H9 (cell line): ENCODE data around the gene MECR. TPM values are rescaled to one million over a fixed set of nuclear protein-coding genes. Genes with fewer than 3 reads are reported as not detected.

ENCODE experiments used
- DNase-seq: peaks from one replicate; pipeline ENCODE4 v3.0.0-alpha.2; 2017
- H2AFZ ChIP-seq: one replicate; pipeline ENCODE4 v1.6.1; 2013; ENCODE audit warnings: mild to moderate bottlenecking, low read length, control low read depth, moderate library complexity
- H2AK5ac ChIP-seq: 2 replicates; pipeline ENCODE4 v1.6.1; 2013; ENCODE audit warnings: low read length, control low read depth, mixed read lengths; ENCODE audit not compliant: insufficient read length
- H2BK120ac ChIP-seq: one replicate; pipeline ENCODE4 v1.6.1; 2013; ENCODE audit warnings: low read depth, mild to moderate bottlenecking, low read length, control low read depth, inconsistent platforms; ENCODE audit not compliant: poor library complexity, severe bottlenecking
- H2BK12ac ChIP-seq: 2 replicates; pipeline ENCODE4 v1.6.1; 2013; ENCODE audit warnings: low read length, control low read depth, mixed read lengths, low read depth; ENCODE audit not compliant: insufficient read length
- H2BK15ac ChIP-seq: 2 replicates; pipeline ENCODE4 v1.6.1; 2013; ENCODE audit warnings: low read depth, low read length, control low read depth
- H2BK20ac ChIP-seq: one replicate; pipeline ENCODE4 v1.6.1; 2013; ENCODE audit warnings: low read depth, mild to moderate bottlenecking, low read length, control low read depth, inconsistent platforms; ENCODE audit not compliant: poor library complexity, severe bottlenecking
- H2BK5ac ChIP-seq: 2 replicates; pipeline ENCODE4 v1.6.1; 2013; ENCODE audit warnings: low read length, control low read depth, mixed read lengths; ENCODE audit not compliant: insufficient read length
- H3K14ac ChIP-seq: 2 replicates; pipeline ENCODE4 v1.6.1; 2013; ENCODE audit warnings: low read length, control low read depth; ENCODE audit not compliant: insufficient read depth
- H3K18ac ChIP-seq: 2 replicates; pipeline ENCODE4 v1.6.1; 2013; ENCODE audit warnings: low read depth, mild to moderate bottlenecking, mixed read lengths, low read length, control low read depth; ENCODE audit not compliant: insufficient read length
- H3K23ac ChIP-seq: 2 replicates; pipeline ENCODE4 v1.6.1; 2013; ENCODE audit warnings: low read length, control low read depth, mixed read lengths, low read depth; ENCODE audit not compliant: insufficient read length
- H3K23me2 ChIP-seq: 2 replicates; pipeline ENCODE4 v1.6.1; 2013; ENCODE audit warnings: low read depth, mild to moderate bottlenecking, mixed read lengths, low read length, control low read depth; ENCODE audit not compliant: insufficient read length, poor library complexity, severe bottlenecking
- H3K27ac ChIP-seq: 2 replicates; pipeline ENCODE4 v1.5.1; 2013; ENCODE audit warnings: low read length, control low read depth, mixed read lengths, low read depth; ENCODE audit not compliant: insufficient read length
- H3K27me3 ChIP-seq: 2 replicates; pipeline ENCODE4 v1.6.1; 2013; ENCODE audit warnings: low read length, control low read depth, inconsistent platforms; ENCODE audit not compliant: insufficient read depth
- H3K4ac ChIP-seq: 2 replicates; pipeline ENCODE4 v1.6.1; 2013; ENCODE audit warnings: low read depth, mild to moderate bottlenecking, control low read depth, inconsistent platforms, low read length, moderate library complexity
- H3K4me1 ChIP-seq: 2 replicates; pipeline ENCODE4 v1.6.1; 2013; ENCODE audit warnings: low read length, control low read depth, inconsistent platforms; ENCODE audit not compliant: insufficient read depth
- H3K4me2 ChIP-seq: 2 replicates; pipeline ENCODE4 v1.6.1; 2013; ENCODE audit warnings: low read length, control low read depth, mixed read lengths; ENCODE audit not compliant: insufficient read length, insufficient read depth
- H3K56ac ChIP-seq: 2 replicates; pipeline ENCODE4 v1.6.1; 2013; ENCODE audit warnings: low read depth, mild to moderate bottlenecking, mixed read lengths, low read length, control low read depth; ENCODE audit not compliant: insufficient read length
- H3K79me1 ChIP-seq: 2 replicates; pipeline ENCODE4 v1.6.1; 2013; ENCODE audit warnings: low read depth, mild to moderate bottlenecking, moderate library complexity, low read length, control low read depth, inconsistent platforms; ENCODE audit not compliant: insufficient read depth, poor library complexity, severe bottlenecking
- H3K79me2 ChIP-seq: 2 replicates; pipeline ENCODE4 v1.6.1; 2013; ENCODE audit warnings: low read length, control low read depth, inconsistent platforms; ENCODE audit not compliant: insufficient read depth
- H3K9ac ChIP-seq: 2 replicates; pipeline ENCODE4 v1.6.1; 2013; ENCODE audit warnings: low read length, control low read depth, mixed read lengths; ENCODE audit not compliant: insufficient read length; ENCODE audit errors: extremely low read depth
- H3K9me3 ChIP-seq: one replicate; pipeline ENCODE4 v1.6.1; 2013; ENCODE audit warnings: low read depth, low read length, inconsistent platforms; ENCODE audit not compliant: control insufficient read depth
- H3T11ph ChIP-seq: one replicate; pipeline ENCODE4 v1.6.1; 2013; ENCODE audit warnings: mild to moderate bottlenecking, low read length, control low read depth, inconsistent platforms
- H4K20me1 ChIP-seq: one replicate; pipeline ENCODE4 v1.6.1; 2013; ENCODE audit not compliant: control insufficient read depth, insufficient read length, insufficient read depth
- H4K5ac ChIP-seq: 2 replicates; pipeline ENCODE4 v1.6.1; 2013; ENCODE audit warnings: low read depth, mild to moderate bottlenecking, mixed read lengths, low read length, control low read depth; ENCODE audit not compliant: insufficient read length
- H4K8ac ChIP-seq: replicated peaks from 2 replicates; pipeline ENCODE4 v1.6.1; 2013; ENCODE audit warnings: low read length, control low read depth, mixed read lengths, low read depth; ENCODE audit not compliant: insufficient read length
- H4K91ac ChIP-seq: 2 replicates; pipeline ENCODE4 v1.6.1; 2013; ENCODE audit warnings: low read depth, mild to moderate bottlenecking, moderate library complexity, mixed read lengths, low read length, control low read depth; ENCODE audit not compliant: insufficient read length
- H3K27ac Mint-ChIP-seq, 3 experiments: 2 replicates in 2 of 3; 3 replicates in 1 of 3; pipeline ENCODE4 v1.8.0; 2020 to 2021; ENCODE audit warnings: mixed read lengths in 3 of 3, mild to moderate bottlenecking in 1 of 3, moderate library complexity in 1 of 3
- H3K27me3 Mint-ChIP-seq: 2 replicates; pipeline ENCODE4 v1.8.0; 2021; ENCODE audit warnings: low read depth, mild to moderate bottlenecking, moderate library complexity, mixed read lengths
- H3K36me3 Mint-ChIP-seq, 3 experiments: 2 replicates in 2 of 3; 3 replicates in 1 of 3; pipeline ENCODE4 v1.8.0; 2020 to 2021; ENCODE audit warnings: low read depth in 3 of 3, mixed read lengths in 3 of 3; ENCODE audit not compliant: insufficient read depth in 1 of 3
- H3K4me1 Mint-ChIP-seq, 2 experiments: 2 replicates each; pipeline ENCODE4 v1.8.0; 2020; ENCODE audit warnings: mixed read lengths in 2 of 2
- H3K4me3 Mint-ChIP-seq, 2 experiments: 2 replicates in 1 of 2; 3 replicates in 1 of 2; pipeline ENCODE4 v1.8.0; 2020 to 2021; ENCODE audit warnings: mild to moderate bottlenecking in 2 of 2, mixed read lengths in 2 of 2, moderate library complexity in 1 of 2
- H3K9me3 Mint-ChIP-seq, 2 experiments: 2 replicates in 1 of 2; 3 replicates in 1 of 2; pipeline ENCODE4 v1.8.0; 2020; ENCODE audit warnings: mild to moderate bottlenecking in 2 of 2, mixed read lengths in 2 of 2, moderate library complexity in 1 of 2
- WGBS: extraction: QIAGEN DNeasy Blood & Tissue Kit; methylation state at CpG from one replicate; pipeline ENCODE4 v1.1.7; 2013; ENCODE audit warnings: missing lambda C conversion rate, low lambda C conversion rate, mixed read lengths; ENCODE audit not compliant: insufficient read length; ENCODE audit errors: extremely low coverage; 5-methylcytosine and 5-hydroxymethylcytosine counted together
- total RNA-seq: library from RNA; stranded (reverse); gene quantifications from 2 replicates; pipeline ENCODE4 v1.2.1, GENCODE V29; 2021
- TF ChIP-seq, protein P1 (sequence below): fragments of 200-600 bp; sonication (generic); conservative IDR thresholded peaks from 3 replicates; pipeline ENCODE4 v1.8.0; 2021; ENCODE audit warnings: antibody characterized with exemption, mild to moderate bottlenecking

The MECR gene
- total RNA-seq, 1 experiment from 2014 or later: 30.9 TPM

DNA sequence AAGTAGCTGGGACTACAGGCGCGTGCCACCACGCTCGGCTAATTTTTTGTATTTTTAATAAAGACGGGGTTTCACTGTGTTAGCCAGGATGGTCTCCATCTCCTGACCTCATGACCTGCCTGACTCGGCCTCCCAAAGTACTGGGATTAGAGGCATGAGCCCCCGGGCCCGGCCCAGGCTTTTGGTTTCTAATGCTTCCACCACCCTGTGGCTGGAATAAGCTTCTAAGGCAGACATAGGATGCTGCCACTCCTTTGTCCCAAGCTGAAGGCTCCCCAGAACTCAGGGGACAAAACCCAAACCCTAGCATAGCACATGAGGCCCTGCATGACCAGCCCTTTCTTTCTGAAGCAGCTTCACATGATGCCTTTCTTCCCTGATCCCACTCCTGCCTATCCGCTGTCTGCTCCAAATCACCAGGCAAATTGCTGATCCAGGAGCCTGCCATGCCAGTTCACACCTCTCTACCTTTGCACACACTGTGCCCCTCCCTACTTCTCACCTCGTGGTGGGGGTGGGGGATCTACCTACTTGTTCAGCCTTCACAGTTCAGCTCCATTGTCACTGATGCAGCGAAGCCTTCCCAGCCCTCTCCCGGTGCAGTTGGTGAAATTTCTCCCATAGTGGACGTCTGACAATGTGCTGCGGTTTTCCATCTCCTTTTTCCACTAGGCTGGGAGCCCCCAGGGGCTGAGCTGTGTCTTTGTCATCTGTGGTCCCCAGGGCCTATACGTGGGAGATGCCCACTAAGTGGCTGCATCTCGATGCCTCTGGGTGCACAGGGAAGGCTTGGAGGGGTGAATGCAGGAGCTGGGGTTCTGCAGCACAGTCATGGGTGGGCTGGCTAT is 12.5 kb upstream of the MECR start:
- Histone ChIP-seq H4K20me1 (no peaks in the 10 kb centered on the region), H3K4ac (no peak overlapping the region), H2BK12ac (no peak overlapping the region), H3K23ac (no peak overlapping the region), H2BK15ac (no peak overlapping the region), H4K91ac (no peak overlapping the region), H2BK120ac (no peak overlapping the region), H2AFZ (no peak overlapping the region), H3K27me3 (peaks cover 3% of the 10 kb centered on the region; the same call in 1 of the 2 replicates), H2BK5ac (no peak overlapping the region), H2AK5ac (no peak overlapping the region), H3K14ac (no peak overlapping the region), H3K9me3 (no peaks in the 10 kb centered on the region), H3K79me2 (no peaks in the 10 kb centered on the region), H3K18ac (no peak overlapping the region), H3K4me2 (no peak overlapping the region), H4K8ac (no peak overlapping the region), H3K27ac (no peak overlapping the region), H3K23me2 (no peaks in the 10 kb centered on the region), H3K4me1 (peaks cover 11% of the 10 kb centered on the region; the same call in 1 of the 2 replicates), H3K9ac (no peak overlapping the region), H3K79me1 (no peaks in the 10 kb centered on the region), H3T11ph (no peak overlapping the region), H3K56ac (no peak overlapping the region), H2BK20ac (no peak overlapping the region), H4K5ac (no peak overlapping the region)
- Mint-ChIP-seq H3K27ac (no peak overlapping the region), H3K4me3 (no peak overlapping the region), H3K4me1 (peaks cover 38 to 46% of the 10 kb centered on the region in 2 experiments), H3K27me3 (peaks cover 17% of the 10 kb centered on the region), H3K9me3 (no peaks in the 10 kb centered on the region), H3K36me3 (no peaks in the 10 kb centered on the region)
- no peak for DNase-seq
- TF ChIP-seq, protein P1, sequence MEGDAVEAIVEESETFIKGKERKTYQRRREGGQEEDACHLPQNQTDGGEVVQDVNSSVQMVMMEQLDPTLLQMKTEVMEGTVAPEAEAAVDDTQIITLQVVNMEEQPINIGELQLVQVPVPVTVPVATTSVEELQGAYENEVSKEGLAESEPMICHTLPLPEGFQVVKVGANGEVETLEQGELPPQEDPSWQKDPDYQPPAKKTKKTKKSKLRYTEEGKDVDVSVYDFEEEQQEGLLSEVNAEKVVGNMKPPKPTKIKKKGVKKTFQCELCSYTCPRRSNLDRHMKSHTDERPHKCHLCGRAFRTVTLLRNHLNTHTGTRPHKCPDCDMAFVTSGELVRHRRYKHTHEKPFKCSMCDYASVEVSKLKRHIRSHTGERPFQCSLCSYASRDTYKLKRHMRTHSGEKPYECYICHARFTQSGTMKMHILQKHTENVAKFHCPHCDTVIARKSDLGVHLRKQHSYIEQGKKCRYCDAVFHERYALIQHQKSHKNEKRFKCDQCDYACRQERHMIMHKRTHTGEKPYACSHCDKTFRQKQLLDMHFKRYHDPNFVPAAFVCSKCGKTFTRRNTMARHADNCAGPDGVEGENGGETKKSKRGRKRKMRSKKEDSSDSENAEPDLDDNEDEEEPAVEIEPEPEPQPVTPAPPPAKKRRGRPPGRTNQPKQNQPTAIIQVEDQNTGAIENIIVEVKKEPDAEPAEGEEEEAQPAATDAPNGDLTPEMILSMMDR: no peak
- WGBS: no CpG with 5 or more reads among the region's 16 CpGs
